HEK293T (cell line): ENCODE measurements around the gene ZNF638.

Experiments
- CTCF ChIA-PET: fragments of 350-600 bp; formaldehyde crosslinking; extraction: SDS; loops from one replicate; lab custom pipeline; 2021; ENCODE audit warnings: antibody characterized with exemption, inconsistent platforms; lab: Yijun Ruan, JAX
- POLR2A ChIA-PET: fragments of 350-600 bp; formaldehyde crosslinking; extraction: SDS; loops from one replicate; lab custom pipeline; 2020; ENCODE audit warnings: antibody characterized with exemption, inconsistent platforms; lab: Yijun Ruan, JAX
- DNase-seq: peaks from one replicate; pipeline ENCODE4 v3.0.0; 2012; ENCODE audit warnings: mixed read lengths; ENCODE audit errors: extremely low spot score
- ARNT ChIP-seq: fragments of 450-650 bp; IDR thresholded peaks from 2 replicates; pipeline ENCODE4 v1.6.1; 2017; ENCODE audit warnings: mild to moderate bottlenecking
- BHLHE40 ChIP-seq: fragments of 450-650 bp; IDR thresholded peaks from 2 replicates; pipeline ENCODE4 v1.6.1; 2016; ENCODE audit warnings: mild to moderate bottlenecking, moderate library complexity, borderline replicate concordance
- CTBP1 ChIP-seq: fragments of 450-650 bp; IDR thresholded peaks from 2 replicates; pipeline ENCODE4 v1.6.1; 2016; ENCODE audit warnings: borderline replicate concordance
- ELF4 ChIP-seq: fragments of 450-650 bp; IDR thresholded peaks from 2 replicates; pipeline ENCODE4 v1.6.1; 2017; ENCODE audit warnings: antibody characterized with exemption
- FOXA1 ChIP-seq: fragments of 450-650 bp; IDR thresholded peaks from 2 replicates; pipeline ENCODE4 v1.6.1; 2016; ENCODE audit warnings: mild to moderate bottlenecking
- FOXK2 ChIP-seq: fragments of 450-650 bp; IDR thresholded peaks from 2 replicates; pipeline ENCODE4 v1.6.1; 2016; ENCODE audit warnings: mild to moderate bottlenecking
- FOXM1 ChIP-seq: fragments of 450-650 bp; IDR thresholded peaks from 2 replicates; pipeline ENCODE4 v1.6.1; 2017; ENCODE audit warnings: mild to moderate bottlenecking, borderline replicate concordance
- HDGF ChIP-seq: fragments of 450-650 bp; IDR thresholded peaks from 2 replicates; pipeline ENCODE4 v1.6.1; 2017; ENCODE audit warnings: antibody characterized with exemption, borderline replicate concordance
- L3MBTL2 ChIP-seq: fragments of 450-650 bp; conservative IDR thresholded peaks from 2 replicates; pipeline ENCODE4 v1.6.1; 2016; ENCODE audit warnings: mild to moderate bottlenecking
- LEF1 ChIP-seq: fragments of 450-650 bp; IDR thresholded peaks from 2 replicates; pipeline ENCODE4 v1.6.1; 2017; ENCODE audit warnings: mild to moderate bottlenecking, borderline replicate concordance
- NFRKB ChIP-seq: fragments of 450-650 bp; IDR thresholded peaks from 2 replicates; pipeline ENCODE4 v1.6.1; 2016; ENCODE audit warnings: mild to moderate bottlenecking, moderate library complexity
- SP1 ChIP-seq: fragments of 450-650 bp; IDR thresholded peaks from 2 replicates; pipeline ENCODE4 v1.6.1; 2017
- SUZ12 ChIP-seq: fragments of 450-650 bp; IDR thresholded peaks from 2 replicates; pipeline ENCODE4 v1.6.1; 2016; ENCODE audit warnings: mild to moderate bottlenecking
- TARDBP ChIP-seq: fragments of 450-650 bp; IDR thresholded peaks from 2 replicates; pipeline ENCODE4 v1.6.1; 2016
- ZNF384 ChIP-seq: fragments of 450-650 bp; IDR thresholded peaks from 2 replicates; pipeline ENCODE4 v1.6.1; 2016
- TF ChIP-seq, protein P1 (sequence below): fragments of 450-650 bp; IDR thresholded peaks from 2 replicates; pipeline ENCODE4 v1.6.1; 2016

ZNF638 gene

GRCh38 chr2:71484354-71484753, 152.8 kb downstream of the ZNF638 start:
- ChIA-PET POLR2A (no interaction called here), CTCF (no interaction called here)
- no peak for DNase-seq
- TF ChIP-seq FOXK2: no peak
- TF ChIP-seq ZNF384: no peak
- no peak for TF ChIP-seq ELF4
- no peak for TF ChIP-seq ARNT
- TF ChIP-seq FOXA1: no peak
- TF ChIP-seq, protein P1, sequence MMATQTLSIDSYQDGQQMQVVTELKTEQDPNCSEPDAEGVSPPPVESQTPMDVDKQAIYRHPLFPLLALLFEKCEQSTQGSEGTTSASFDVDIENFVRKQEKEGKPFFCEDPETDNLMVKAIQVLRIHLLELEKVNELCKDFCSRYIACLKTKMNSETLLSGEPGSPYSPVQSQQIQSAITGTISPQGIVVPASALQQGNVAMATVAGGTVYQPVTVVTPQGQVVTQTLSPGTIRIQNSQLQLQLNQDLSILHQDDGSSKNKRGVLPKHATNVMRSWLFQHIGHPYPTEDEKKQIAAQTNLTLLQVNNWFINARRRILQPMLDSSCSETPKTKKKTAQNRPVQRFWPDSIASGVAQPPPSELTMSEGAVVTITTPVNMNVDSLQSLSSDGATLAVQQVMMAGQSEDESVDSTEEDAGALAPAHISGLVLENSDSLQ: no peak
- TF ChIP-seq L3MBTL2: no peak
- TF ChIP-seq NFRKB: no peak
- TF ChIP-seq TARDBP: no peak
- no peak for TF ChIP-seq LEF1
- no peak for TF ChIP-seq SP1
- TF ChIP-seq FOXM1: no peak
- TF ChIP-seq BHLHE40: no peak
- TF ChIP-seq HDGF: no peak
- TF ChIP-seq SUZ12: no peak
- no peak for TF ChIP-seq CTBP1
